ENCODE measurements around the gene MRNIP.

Gene MRNIP

GRCh38 chr5:179874536-179875292 is 16.1 kb upstream of the MRNIP start:
- TF ChIP-seq CTCF (IDR thresholded peaks at IDR 0.05; ENCODE audit: insufficient read depth, low read length, poor library complexity, severe bottlenecking), result no peak
- no peak for TF ChIP-seq EZH2phosphoT487 (conservative IDR thresholded peaks at IDR 0.05; ENCODE audit: low read length)
- Histone ChIP-seq H3K27me3 (ENCODE audit: low read length) (no peaks in the 10 kb centered on the region), H3K79me2 (ENCODE audit: insufficient read depth, low read length) (no peaks in the 10 kb centered on the region), H4K20me1 (ENCODE audit: low read depth, low read length) (no peaks in the 10 kb centered on the region), H3K9me2 (replicated peaks; ENCODE audit: insufficient read depth, low read length) (no peaks in the 10 kb centered on the region), H3F3A (ENCODE audit: insufficient read depth) (no peaks in the 10 kb centered on the region), H2AFZ (ENCODE audit: low read depth, low read length, severe bottlenecking) (no peak overlapping the region), H3K27ac (ENCODE audit: low read depth, low read length) (no peak overlapping the region), H3K9ac (ENCODE audit: low read length) (no peak overlapping the region), H3K4me3 (ENCODE audit: insufficient read depth, low read length, poor library complexity, severe bottlenecking) (no peak overlapping the region), H3K36me3 (ENCODE audit: low read length) (no peaks in the 10 kb centered on the region), H3K9me3 (ENCODE audit: insufficient read depth, low read length) (no peaks in the 10 kb centered on the region), H3K4me2 (ENCODE audit: low read depth, low read length, poor library complexity, severe bottlenecking) (no peak overlapping the region)

- Histone ChIP-seq H3K79me2 (ENCODE audit: insufficient read depth, low read length) (no peaks in the 10 kb centered on the region), H3F3A (ENCODE audit: insufficient read depth) (no peaks in the 10 kb centered on the region), H3K27ac (ENCODE audit: low read depth, low read length) (no peak overlapping the region), H3K9me2 (replicated peaks; ENCODE audit: insufficient read depth, low read length) (no peaks in the 10 kb centered on the region), H3K36me3 (ENCODE audit: low read length) (no peaks in the 10 kb centered on the region), H4K20me1 (ENCODE audit: low read depth, low read length) (no peaks in the 10 kb centered on the region), H2AFZ (ENCODE audit: low read depth, low read length, severe bottlenecking) (no peak overlapping the region), H3K9me3 (ENCODE audit: insufficient read depth, low read length) (no peaks in the 10 kb centered on the region), H3K9ac (ENCODE audit: low read length) (no peak overlapping the region), H3K4me3 (ENCODE audit: insufficient read depth, low read length, poor library complexity, severe bottlenecking) (no peak overlapping the region), H3K27me3 (ENCODE audit: low read length) (no peaks in the 10 kb centered on the region), H3K4me2 (ENCODE audit: low read depth, low read length, poor library complexity, severe bottlenecking) (no peak overlapping the region)
- TF ChIP-seq CTCF (IDR thresholded peaks at IDR 0.05; ENCODE audit: insufficient read depth, low read length, poor library complexity, severe bottlenecking), result no peak
- no peak for TF ChIP-seq EZH2phosphoT487 (conservative IDR thresholded peaks at IDR 0.05; ENCODE audit: low read length)
Observed at GRCh38 chr5:179874136-179874535, 15.5 kb upstream of the MRNIP start.

GRCh38 chr5:179873588-179874110 is 15.0 kb upstream of the MRNIP start:
- Histone ChIP-seq H3K4me2 (ENCODE audit: low read depth, low read length, poor library complexity, severe bottlenecking) (no peak overlapping the region), H4K20me1 (ENCODE audit: low read depth, low read length) (no peaks in the 10 kb centered on the region), H3K4me3 (ENCODE audit: insufficient read depth, low read length, poor library complexity, severe bottlenecking) (no peak overlapping the region), H2AFZ (ENCODE audit: low read depth, low read length, severe bottlenecking) (no peak overlapping the region), H3K9me3 (ENCODE audit: insufficient read depth, low read length) (no peaks in the 10 kb centered on the region), H3K36me3 (ENCODE audit: low read length) (no peaks in the 10 kb centered on the region), H3K9me2 (replicated peaks; ENCODE audit: insufficient read depth, low read length) (no peaks in the 10 kb centered on the region), H3F3A (ENCODE audit: insufficient read depth) (no peaks in the 10 kb centered on the region), H3K9ac (ENCODE audit: low read length) (no peak overlapping the region), H3K27me3 (ENCODE audit: low read length) (no peaks in the 10 kb centered on the region), H3K27ac (ENCODE audit: low read depth, low read length) (no peak overlapping the region), H3K79me2 (ENCODE audit: insufficient read depth, low read length) (no peaks in the 10 kb centered on the region)
- TF ChIP-seq CTCF (IDR thresholded peaks at IDR 0.05; ENCODE audit: insufficient read depth, low read length, poor library complexity, severe bottlenecking), result no peak
- TF ChIP-seq EZH2phosphoT487 (conservative IDR thresholded peaks at IDR 0.05; ENCODE audit: low read length), result no peak

Measured in SU-DHL-6 (cell line).